ENCODE results near the gene LIN9.

Gene LIN9

DNA sequence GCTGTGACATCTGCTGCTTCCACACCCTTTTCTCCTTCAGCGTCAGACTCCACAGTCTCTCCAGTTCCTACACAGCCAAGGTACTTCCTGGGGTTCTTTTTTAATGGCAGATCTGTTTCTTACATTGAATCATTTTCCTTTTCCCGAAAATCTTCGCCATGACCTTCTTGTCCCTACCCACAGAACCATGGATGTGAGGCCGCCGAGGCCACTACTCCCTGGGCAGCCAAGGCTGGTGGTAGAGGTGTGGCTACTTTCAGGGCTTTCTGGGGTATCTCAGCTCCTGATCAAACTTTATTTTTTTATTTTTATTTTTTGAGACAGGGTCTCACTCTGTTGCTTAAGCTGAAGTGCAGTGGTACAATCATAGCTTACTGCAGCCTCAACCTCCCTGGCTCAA is 9.5 kb upstream of the LIN9 start:
- DNase-seq: no peak

DNA sequence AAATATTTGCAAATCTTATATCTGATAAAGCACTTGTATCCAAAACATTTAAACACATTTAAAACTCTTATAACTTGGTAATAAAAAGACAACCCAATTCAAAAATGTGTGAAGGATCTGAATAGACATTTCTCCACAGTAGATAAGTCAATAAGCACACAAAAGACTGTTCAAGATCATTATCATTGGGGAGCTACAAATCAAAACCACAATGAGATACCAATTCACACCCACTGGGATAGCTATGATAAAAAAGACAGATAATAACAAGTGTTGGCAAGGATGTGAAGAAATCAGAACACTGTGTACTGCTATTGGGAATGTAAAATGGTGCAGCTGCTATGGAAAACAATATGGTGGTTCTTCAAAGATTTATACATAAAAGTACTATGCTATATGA is 5.1 kb upstream of the LIN9 start:
- no peak for DNase-seq

DNA sequence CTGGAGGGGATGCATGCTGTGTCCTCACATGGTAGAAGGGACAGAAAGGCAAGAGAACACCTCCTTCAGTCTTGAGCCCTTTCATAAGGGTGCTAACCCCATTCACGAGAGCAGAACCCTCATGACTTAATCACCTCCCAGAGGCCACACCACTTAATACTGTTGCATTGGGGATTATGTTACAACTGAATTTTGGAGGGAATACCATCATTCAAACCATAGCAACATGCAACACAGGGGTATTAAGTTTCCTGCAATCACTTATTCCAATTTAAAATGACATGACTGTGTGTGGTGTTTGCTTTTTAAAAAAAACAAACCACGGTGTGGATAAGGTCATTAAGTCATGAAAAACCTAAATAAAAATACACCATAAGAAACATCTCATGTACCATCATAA is 3.1 kb upstream of the LIN9 start:
- DNase-seq: no peak

DNA sequence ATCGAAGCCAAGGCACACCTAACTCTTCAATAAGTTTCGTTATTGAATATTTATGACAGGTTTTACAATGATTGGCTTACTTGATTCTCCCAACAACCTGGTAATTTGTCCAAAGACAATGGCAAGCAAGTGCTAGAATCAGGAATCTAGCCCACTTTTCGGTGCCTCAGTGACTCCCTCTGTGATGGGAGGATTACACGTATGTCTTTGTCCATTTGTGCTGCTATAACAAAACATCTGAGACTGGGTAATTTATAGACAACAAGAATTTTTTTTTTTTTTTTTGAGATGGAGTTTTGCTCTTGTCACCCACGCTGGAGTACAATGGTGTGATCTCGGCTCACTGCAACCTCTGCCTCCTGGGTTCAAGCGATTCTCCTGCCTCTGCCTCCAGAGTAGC is 2.4 kb upstream of the LIN9 start:
- DNase-seq: no peak

DNA sequence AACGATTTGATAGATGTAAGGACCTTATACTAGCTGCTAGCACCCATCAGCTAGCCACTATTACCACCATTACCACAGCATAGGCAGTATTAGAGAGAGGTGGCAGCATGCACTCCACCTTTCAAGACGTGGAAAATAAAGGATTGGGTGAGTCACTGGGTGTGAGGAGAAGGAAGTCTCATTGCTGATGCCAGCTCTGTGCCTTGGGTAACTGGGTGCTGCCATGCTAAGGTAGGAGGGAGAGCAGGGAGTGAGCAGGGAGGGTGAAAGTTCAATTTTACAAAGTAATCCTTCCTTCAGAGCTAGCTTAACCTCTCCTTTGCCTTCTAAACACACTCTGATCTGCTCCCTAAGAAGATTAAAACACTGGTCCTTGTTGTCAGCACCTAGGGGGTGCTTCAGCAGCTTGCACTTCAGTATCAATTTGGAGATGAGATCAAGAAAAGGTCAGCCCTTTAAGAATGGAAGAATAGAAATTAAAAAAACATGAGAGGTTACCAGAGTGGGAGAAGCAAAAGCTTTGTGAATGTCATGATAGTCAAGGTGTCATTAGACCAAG is 1.8 kb upstream of the LIN9 start:
- no peak for DNase-seq

DNA sequence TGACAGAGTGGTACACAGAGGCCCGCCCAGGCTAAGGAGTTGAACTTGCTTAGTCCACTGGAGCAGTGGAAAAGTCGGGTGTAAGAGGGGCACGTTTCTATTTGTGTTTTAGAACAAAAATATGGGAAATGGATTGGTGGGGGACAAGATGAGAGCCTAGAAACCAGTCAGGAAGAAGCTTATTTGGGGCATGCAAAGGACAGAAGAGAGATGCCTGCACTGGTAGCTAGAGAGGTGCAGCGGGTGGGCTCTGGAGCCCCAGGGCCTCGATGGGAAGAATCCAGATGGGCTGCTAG is 1.2 kb upstream of the LIN9 start:
- no peak for DNase-seq

DNA sequence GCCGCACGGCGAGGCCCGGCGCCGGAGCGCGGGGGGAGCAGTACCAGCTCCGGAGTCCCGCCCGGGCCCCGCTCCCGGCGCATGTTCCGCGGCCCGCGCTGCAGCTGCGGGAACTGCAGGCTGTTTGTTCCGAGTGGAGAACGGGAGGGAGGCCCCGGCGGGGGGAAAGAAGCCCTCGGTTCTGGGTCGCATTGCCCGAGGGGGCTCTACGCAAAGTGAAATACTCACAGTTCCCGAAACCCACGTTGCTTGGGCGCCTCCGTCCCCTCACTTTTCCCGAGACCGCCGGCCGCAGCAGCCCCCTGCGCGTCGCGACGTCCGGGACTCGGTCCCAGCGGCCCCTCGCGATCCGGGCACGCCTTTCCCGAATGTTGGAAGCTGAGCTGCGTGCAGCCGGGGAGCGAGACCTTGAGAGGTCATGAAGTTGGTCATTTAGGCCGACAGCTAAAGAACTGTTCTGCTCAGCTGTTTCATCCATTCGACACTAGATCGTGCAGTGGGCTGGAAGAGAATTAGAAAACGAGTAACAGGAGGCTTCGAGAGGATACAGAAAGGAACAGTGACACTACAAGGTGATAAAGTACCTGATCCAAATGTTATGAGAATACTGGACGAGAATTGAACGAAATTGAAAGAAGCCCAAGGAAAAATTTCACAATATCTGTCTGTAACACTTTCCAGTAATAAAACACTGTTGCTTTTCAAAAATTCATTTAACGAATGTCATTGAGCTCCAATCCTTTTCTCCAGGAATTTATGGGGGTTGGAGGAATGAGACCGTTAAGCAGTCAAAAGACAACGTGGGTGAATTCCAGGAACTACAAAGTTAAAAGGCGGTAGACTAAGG is 657 bp upstream of the LIN9 start:
- DNase-seq: peak; percentile 23

DNA sequence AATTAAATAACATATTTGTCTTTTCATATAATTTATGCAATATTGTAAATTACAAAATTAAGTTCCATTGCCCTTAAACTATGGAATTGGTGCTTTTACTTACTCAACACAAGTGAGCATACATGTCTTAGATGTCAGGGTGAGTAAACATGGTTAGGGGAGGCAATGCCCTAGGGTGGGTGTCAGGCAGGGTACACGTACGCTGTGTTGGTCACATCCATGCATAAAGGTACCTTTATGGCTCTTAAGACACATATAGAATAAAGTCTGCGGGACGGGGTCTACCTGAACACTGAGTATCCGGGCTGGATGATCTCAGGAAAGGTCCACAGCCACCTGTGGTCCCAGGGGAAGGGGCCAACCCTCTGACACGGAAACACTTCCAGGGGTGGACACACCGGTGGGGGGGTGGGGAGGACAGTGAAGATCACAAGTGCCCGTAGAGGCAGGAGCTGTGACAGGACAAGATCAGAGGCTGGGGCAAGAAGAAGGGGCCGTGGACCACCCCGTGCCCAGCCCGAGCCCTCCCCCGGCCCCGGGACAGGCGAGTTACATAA is 720 bp downstream of the LIN9 start:
- DNase-seq: peak; percentile 11

DNA sequence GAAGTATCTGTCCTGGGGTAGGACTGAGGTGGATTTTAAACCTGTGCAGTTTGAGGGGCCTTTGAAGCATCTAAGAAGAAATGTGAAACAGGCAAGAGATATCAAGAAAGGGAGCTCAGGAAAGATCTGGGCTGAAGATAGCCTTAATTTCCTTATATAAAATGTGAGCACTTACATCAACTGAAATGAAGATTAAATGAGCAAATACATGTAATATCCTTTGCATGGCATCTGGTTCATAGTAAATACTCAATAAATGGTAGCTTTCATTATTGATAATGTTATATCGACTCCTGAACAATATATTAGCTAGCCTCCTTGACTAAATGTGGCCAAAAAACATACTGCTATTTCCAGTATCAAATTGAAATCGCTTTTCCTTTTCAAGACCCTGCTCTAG is 2.5 kb downstream of the LIN9 start:
- no peak for DNase-seq

DNA sequence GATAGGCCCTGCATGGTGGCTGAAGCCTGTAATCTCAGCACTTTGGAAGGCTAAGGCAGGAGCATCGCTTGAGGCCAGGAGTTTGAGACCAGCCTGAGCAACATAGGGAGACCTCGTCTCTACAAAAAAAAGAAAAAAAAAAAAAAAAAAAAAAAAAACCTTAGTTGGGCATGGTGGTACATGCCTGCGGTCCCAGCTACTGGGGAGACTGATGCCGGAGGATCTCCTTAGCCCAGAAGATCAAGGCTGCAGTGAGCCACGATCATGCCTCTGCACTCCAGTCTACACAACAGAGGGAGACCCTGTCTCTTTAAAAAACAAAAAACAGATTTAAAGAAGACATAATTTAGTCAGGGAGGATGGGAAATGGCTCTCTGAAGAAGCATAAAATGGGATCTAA is 3.8 kb downstream of the LIN9 start:
- DNase-seq: no peak

DNA sequence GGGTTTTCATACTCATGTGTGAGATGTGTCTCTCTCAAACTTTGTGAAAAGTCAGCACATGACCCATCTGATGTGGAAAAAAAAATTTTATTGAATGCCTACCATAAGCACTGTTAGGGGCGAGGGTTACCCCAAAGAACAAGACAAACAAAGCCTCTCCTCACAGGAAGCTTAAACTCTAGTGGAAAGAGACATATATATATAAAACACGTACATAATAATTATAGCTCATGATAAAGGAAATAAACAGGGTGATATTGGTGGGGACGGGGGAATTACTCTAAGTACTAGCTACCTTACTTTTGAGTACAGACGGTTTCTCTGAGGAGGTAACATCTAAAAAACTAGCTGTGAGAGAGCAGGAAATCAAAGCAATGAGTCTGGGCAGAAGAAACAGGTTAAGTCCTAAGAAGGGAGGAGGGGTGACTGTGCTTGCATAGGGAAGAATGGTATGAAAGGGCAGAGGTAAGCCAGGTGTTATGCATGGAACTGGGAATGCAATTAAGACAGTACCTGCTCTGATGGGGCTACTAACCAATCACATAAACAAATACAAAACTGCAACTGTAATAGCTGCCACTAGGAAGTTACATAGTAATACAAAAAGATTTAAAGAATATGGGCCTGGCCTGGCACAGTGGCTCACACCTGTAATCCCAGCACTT is 4.5 kb downstream of the LIN9 start:
- DNase-seq: no peak

DNA sequence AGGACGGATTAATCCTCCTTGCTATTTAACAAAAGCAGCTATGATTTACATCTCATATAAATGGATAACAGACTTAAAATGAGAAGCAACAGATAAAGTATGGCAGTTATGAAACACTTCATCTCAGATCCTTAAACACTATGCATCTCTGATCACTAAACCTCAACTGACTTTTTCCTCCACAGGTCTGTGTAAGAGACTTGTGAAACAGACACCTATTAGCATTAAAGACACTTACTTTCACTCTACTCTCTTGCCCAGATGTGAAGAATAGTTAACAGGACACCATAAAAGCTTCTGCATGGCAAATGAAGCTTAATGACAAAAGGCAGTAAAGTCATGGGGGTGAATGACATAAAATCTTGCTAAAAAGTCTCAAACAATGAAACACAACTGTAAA is 6.2 kb downstream of the LIN9 start:
- DNase-seq: no peak

DNA sequence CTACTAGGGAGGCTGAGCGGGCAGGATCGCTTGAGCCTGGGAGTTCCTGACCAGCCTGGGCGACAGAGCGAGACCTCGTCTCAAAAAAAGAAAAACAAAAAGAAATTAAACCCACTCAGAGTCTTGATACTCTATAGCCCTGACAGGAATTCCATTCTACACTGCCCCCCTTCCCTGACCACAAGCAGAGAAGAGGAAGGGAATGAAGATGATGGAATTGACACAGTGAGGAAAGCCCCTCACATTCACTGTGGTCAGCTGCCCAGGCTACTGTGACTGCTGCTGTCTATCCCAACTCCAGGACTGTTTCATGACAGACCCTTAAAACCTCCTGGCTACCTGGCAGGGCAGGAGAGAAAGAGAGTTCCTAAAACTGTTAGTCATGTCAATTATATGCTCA is 12.1 kb downstream of the LIN9 start:
- no peak for DNase-seq

DNA sequence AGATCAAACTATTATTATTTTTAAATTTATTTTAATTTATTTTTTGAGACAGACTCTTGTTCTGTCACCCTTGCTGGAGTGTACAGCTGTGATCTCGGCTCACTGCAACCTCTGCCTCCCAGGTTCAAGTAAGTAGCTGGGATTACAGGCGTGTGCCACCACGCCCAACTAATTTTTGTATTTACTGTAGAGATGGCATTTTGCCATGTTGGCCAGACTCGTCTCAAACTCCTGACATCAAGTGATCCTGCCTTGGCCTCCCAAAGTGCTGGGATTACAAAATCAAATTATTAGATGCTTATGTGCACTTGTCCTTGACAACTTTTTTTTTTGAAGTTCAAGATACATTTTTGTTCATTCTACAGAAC is 15.4 kb downstream of the LIN9 start:
- DNase-seq: no peak

DNA sequence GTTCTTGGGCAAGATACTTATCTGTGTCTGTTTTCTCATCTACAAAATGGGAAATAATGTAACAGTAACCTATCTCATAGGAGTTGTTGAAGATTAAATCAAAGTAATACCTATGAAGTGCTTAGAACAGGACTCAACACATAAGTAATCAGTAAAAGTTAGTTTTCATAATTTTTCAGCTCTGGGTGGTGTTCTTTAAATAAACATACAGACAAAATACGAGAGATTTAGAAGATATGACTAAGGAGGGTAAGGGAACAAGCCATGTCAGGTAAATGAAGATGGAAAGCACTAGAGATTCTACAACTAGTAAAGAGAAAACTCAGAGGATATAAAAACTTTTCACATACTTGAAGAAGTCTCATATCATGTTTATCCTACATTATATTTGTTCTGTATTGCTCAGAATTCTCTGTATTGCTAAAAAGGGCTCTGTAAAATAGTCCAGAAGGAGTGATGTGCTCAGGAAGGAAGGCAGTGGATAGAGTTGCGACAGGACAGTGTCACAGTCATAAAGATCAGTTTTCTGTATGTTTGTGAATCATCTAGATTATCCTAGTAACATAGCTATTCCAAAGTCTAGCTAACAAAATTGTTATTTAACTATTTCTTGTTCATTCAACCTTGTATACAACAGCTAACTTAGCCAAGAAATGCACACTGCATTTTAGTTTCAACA is 16.0 kb downstream of the LIN9 start:
- DNase-seq: no peak

DNA sequence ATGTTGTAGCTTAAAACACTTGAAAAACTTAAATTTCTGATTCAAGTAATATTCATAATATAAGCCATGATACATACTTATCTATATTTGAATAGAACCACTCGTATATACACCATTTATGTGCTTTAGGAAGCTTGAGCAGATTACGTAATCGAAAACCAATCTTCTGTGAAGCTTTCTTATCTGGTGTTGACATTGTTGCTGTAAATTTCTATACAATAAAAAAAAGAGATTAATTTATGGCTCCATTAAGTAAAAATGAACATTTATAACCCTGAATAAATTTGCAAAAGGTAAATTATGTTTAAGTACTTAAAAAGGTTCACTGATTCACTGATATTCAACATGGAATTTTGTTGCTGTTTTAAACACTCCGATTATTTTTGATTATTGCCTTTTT is 21.4 kb downstream of the LIN9 start:
- no peak for DNase-seq

DNA sequence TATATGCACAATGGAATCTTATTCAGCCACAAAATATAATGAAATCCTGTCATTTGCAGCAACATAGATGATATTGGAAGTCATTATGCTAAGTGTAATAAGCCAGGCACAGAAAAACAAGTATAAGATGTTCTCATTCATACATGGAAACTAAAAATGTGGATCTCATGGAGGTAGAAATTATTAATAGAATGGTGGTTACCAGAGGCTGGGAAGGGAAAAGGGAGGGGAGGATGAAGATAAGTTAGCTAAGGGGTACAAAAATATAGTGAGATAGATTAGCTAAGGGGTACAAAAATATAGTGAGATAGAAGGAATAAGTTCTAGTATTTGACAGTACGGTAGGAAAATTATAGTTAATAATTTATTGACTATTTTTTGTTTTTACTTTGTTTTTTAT is 27.9 kb downstream of the LIN9 start:
- no peak for DNase-seq

DNA sequence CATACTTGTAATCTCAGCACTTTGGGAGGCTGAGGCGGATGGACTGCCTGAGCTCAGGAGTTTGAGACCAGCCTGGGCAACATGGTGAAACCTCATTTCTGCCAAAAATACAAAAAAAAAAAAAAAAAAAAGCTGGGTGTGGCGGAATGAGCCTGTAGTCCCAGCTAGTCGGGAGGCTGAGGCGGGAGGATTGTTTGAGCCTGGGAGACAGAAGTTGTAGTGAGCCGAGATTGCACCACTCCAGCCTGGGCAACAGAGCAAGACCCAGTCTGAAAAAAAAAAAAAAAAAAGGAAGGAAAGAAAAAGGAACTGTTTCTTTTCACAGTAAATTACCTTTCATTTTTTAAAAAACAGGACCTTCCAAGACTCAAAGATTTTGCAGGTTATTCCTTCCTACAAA is 29.5 kb downstream of the LIN9 start:
- DNase-seq: no peak

DNA sequence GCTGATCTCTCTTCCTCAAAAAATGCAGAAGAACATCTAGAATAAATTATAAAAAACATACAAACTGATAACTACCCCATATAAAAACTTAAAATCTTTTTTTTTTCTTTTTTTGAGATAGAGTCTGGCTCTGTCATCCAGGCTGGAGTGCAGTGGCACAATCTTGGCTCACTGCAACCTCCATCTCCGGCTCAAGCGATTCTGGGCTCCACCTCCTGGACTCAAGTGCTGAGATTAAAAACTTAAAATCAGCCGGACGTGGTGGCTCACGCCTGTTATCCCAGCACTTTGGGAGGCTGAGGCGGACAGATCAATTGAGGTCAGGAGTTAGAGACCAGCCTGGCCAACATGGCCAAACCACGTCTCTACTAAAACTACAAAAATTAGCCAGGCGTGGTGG is 31.1 kb downstream of the LIN9 start:
- DNase-seq: no peak

DNA sequence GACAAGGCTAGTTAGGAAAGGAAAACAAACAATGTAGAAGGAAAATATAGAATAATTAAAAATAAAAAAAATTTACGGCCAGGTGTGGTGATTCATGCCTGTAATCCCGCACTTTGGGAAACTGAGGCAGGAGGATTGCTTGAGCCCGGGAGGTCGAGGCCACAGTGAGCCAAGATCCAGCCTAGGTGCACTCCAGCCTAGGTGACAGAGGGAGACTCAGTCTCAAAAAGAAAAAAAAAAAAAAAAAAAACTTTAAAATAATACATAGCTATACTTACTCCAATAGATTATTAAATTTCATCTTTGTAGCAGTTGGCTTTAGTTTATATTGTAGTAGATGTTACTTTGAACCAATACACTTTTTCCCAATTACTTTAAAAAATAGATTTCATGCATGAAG is 32.0 kb downstream of the LIN9 start:
- no peak for DNase-seq

DNA sequence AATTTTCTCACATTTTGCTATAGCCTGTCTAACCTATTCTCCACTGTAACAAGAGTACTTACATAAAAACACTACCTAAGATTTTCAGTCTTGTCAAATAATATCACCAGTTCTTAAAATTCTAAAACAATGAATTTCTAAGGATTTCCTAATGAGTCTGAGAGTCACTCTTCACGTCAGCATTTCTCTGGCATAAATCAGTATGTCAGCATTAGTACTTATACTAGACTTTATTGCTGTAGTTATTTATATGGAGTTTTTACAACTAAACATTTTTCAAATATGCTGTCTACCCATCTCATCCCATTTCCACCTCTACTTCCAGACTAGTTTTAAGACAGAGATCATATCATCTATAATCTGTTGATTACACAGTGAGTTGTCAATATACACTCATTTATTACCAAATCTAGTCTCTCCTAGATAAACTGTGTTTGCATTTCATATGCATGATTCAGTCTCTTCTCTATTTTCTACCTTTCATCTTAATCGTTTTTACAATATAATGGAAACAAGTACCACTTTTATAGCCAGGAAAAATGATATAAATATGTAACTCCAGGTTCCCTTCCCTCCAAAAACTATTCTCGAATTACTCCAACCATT is 32.8 kb downstream of the LIN9 start:
- DNase-seq: no peak

DNA sequence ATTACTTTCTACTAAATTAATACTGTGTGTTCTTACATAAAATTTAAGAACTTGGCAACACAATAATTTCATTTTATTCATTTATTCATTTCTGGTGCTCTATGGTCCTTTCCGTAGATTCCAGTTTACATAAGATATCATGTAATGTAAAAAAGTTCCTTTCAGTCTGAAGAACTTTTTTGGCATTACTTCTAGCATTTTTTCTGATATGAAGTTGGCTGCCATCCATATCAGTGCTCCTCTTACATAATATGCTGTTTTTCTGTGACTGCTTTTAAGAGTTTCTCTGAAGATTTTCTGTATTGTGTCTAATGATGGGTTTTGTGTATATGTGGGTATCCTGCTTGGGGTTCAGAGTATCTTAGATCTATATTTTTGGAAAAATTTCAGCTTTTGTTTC is 34.8 kb downstream of the LIN9 start:
- no peak for DNase-seq

DNA sequence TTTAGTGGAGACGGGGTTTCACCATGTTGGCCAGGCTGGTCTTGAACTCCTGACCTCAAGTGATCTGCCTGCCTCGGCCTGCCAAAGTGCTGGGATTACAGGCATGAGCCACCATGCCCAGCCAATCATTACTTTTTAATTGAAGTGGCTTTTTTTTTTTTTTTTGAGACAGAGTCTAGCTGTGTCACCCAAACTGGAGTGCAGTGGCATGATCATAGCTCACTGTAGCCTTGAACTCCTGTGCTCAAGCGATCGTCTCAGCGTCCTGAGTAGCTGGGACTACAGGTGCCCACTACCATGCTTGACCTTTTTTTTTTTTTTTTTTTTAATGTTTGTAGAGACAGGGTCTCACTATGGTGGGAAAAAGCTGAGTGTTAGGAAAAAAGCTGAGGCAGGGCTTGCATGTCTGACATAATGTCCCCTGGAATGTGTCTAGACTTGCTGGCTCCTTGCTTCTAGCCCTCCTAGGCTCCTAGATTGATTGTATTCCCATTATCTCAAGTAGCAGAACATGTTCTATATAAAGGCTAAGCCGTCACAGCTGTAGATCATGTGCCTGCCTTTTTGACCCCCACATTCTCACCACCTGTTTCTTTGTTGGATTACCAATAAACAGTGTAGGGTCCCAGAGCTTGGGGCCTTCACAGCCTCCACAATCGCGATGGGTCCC is 36.6 kb downstream of the LIN9 start:
- peak; percentile 38 for DNase-seq

Data from NCI-H1105 treated with DMSO at 0.1 percent for 48 hours (cell line).